Ramos (cell line): ENCODE data around the gene ZBTB4.
"Not testable (repeated sequence)": the region's sequence is repeated elsewhere in the genome, so short reads cannot be mapped to it uniquely, and the experiment has no call there.

Source experiments
- in situ Hi-C: fragments of 300-500 bp; cut with MboI; formaldehyde crosslinking; loops from one replicate; pipeline ENCODE4 v1.14.3; 2022; ENCODE audit warnings: low sequenced_read_pairs; ENCODE audit not compliant: unreplicated experiment

ZBTB4 gene

DNA sequence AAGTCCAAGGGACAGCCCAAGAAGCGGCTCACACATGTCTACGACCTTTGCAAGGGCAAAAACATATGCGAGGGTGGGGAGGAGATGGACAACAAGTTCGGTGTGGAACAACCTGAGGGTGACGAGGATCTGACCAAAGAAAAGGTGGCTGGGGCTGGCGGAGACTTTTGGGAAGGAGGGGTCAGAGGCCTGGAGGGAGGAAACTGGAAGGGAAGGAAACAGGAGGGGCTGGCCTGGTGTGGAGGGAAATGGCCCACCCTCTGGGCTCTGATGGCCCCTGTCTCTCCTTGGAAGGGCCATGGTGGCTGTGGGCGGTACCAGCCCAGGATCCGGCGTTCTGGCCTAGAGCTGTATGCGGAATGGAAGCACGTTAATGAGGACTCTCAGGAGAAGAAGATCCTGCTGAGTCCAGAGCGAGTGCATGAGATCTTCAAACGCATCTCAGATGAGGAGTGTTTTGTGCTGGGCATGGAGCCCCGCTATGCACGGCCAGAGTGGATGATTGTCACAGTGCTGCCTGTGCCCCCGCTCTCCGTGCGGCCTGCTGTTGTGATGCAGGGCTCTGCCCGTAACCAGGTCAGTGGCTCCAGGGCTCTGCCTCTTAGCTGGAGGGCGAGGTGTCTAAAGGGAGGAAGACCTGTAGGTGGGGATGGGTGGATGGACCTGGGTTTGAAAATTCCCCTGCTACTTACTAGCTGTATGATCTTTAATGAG is 17.2 kb upstream of the ZBTB4 start:
- in situ Hi-C loops: no loop called here

DNA sequence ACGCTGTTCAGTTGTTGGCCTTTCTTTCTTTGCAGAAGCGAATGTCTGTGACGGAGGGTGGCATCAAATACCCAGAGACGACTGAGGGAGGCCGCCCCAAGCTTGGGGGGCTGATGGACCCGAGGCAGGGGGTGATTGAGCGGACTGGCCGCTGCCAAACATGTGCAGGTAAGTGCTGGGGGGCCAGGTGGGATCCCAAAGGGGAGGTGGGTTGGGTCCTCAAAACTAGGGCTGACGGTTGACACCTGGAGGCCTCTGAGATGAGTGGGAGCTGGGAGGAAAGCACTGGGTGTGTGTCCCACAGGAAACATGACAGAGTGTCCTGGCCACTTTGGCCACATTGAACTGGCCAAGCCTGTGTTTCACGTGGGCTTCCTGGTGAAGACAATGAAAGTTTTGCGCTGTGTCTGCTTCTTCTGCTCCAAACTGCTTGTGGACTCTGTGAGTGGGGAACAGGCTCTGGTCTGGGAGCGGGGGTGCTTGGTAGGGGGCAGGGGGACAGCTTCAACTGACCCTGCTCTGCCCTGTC is 16.5 kb upstream of the ZBTB4 start:
- in situ Hi-C loops: no loop called here

GRCh38 chr17:7493941-7494340 is 14.5 kb upstream of the ZBTB4 start:
- in situ Hi-C loops: no loop called here

DNA sequence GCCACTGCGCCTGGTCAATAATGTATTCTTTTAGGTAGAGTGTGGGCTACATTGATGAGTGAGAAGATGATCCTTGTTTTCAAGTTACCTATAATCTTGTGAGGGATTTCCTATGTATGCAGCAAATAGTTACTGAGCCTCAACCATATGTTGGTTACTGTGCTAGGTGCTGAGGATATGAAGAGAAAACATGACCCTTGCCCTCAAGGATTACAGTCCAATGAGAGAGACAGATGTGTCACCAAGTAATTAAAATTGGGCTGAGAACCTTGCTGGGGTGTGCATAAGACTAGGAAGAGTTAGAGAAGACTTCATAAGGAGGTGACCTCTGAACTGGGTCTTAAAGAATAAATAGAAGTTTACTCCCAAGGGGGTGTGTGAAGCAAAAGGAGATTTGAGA is 12.2 kb upstream of the ZBTB4 start:
- in situ Hi-C loops: no loop called here

GRCh38 chr17:7490144-7490543 is 10.7 kb upstream of the ZBTB4 start:
- in situ Hi-C loops: no loop called here

DNA sequence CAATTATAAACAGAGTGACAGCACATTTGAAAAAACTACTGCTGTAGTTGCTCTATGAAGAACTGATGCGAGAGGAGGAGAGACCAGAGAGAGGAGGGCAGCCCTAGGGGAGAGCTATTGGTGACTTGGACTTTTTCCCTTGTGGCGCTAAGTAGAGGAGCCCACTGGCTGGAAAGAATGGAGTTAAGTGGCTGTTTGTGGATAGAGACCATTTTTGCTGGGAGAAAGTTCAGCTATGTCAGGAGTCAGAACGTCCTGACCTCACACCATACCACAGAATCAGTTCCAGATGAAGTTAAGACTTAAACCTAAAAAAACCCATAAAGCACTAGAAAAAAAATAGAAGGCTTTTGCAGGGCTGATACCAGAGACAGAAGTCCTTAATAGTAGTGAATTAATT is 6.8 kb upstream of the ZBTB4 start:
- in situ Hi-C loops: no loop called here

GRCh38 chr17:7484919-7485377 is 5.5 kb upstream of the ZBTB4 start:
- in situ Hi-C loops: no loop called here

DNA sequence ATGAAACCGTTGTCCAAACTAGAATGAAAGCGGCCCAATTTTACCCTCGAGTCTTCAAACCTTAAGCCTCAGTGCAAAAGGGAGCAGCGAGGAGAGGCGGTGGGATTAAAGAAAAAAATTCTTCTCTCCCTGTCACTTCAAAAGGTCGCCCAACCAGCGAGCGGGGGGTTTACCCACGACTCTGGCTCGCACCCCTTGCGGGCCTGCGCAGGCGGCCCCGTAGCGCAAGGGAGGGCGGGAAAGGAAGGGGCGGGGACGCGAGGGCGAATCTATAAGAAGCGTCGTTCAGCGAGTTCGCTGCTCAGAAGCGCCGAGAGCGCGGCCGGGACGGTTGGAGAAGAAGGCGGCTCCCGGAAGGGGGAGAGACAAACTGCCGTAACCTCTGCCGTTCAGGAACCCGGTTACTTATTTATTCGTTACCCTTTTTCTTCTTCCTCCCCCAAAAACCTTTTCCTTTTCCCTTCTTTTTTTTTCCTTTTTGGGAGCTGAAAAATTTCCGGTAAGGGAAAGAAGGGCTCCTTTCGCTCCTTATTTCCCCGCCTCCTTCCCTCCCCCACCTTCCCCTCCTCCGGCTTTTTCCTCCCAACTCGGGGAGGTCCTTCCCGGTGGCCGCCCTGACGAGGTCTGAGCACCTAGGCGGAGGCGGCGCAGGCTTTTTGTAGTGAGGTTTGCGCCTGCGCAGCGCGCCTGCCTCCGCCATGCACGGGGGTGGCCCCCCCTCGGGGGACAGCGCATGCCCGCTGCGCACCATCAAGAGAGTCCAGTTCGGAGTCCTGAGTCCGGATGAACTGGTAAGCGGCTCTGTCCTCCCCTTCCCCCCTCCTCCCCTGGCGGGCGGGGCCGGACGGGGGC is 4.9 kb upstream of the ZBTB4 start, which contains the start of gene POLR2A:
POLR2A (plus strand) TSS at position 300 of the 852 bp plus-strand sequence.
- in situ Hi-C loops: no loop called here

DNA sequence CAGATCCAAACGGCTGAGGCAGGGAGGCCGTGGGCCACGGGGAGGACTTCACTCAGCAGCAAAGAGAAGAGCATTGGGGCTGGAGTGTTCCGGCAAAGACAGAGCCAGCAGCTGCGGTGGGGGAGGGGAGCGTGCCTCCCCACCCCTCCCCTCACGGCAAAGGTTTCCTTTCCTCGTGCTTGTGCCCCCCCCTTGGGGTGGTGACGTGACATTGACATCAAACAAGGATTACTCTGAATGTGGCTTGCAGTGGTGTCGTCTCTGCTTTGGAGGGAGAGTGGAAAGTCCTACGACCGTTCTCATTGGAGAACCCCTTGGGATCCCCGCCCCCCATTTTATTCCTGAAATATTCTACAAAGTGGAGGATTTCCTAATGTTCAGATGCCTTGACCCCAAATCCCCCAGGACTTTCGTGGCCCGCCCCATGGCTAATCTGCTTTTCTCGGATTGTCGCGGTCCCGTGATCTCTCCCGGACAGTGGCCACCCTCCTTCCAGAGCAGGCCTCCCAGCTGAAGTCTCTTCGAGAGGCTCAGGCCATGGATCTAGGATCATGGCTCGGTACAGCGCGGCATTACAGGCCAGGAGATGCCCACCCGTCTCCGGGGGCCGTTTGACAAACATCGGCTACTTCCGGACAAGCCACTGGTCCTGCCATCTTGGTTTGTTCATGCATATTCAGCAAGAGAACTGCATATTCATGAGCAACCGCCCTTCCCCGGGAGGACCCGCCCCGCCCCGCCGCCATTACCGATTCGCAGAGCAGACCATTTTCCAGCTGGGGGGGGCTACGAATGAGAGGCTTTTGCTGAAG is 4.0 kb upstream of the ZBTB4 start:
- in situ Hi-C loops: no loop called here

- in situ Hi-C loops: not testable (repeated sequence)
Observed at GRCh38 chr17:7482742-7483088, 3.3 kb upstream of the ZBTB4 start.

DNA sequence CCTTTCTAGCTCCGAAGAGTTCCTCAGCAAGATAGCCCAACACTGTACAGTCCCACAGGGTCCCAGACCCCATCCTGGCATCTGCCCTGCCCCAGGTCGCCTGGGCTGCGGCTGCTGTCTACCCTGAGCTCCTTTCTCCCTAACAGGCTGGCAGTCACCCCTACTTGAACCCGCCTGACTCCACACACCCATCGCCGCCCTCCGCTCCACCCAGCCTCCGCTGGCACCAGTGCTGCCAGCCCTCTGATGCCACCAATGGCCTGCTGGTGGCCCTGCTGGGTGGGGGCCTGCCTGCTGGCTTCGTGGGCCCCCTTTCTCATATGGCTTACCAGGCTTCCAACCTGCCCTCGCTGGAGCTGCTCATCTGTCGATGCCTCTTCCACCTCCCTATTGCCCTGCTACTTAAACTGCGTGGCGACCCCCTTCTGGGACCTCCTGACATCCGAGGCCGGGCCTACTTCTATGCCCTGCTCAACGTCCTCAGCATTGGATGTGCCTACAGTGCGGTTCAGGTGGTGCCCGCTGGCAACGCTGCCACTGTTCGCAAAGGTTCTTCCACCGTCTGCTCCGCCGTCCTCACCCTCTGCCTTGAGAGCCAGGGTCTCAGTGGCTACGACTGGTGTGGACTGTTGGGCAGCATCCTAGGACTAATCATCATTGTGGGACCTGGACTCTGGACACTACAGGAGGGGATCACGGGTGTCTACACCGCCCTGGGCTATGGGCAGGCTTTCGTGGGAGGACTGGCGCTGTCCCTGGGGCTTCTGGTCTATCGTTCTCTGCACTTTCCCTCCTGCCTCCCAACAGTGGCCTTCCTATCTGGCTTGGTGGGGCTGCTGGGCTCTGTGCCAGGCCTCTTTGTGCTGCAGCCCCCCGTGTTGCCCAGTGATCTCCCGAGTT is 2.7 kb upstream of the ZBTB4 start:
- in situ Hi-C loops: not testable (repeated sequence)

DNA sequence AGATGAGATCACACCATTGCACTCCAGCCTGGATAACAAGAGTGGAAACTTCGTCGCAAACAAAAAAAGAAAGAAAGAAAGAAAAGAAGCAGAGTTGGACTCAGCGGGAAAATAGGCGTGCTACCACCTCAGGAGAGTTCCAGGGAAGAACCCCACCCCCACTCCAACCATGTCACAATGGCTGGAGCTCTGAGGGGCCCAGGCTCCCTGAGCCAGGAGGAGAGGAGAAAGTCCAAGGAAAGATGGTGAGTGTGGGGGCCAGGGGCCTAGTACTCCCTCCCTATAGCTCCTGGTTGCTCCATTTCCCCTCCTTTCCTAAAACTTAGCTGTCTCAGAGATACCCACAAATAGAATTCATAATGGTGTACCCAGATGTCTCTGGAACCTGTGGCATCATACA is 1.8 kb upstream of the ZBTB4 start, which contains the start of gene SLC35G6:
SLC35G6 (plus strand) TSS at position 172 of the 400 bp plus-strand sequence; CDS start at position 243, 71 bp downstream.
- in situ Hi-C loops: not testable (repeated sequence)

- in situ Hi-C loops: no loop called here
Observed at GRCh38 chr17:7480089-7480384, 606 bp upstream of the ZBTB4 start.

DNA sequence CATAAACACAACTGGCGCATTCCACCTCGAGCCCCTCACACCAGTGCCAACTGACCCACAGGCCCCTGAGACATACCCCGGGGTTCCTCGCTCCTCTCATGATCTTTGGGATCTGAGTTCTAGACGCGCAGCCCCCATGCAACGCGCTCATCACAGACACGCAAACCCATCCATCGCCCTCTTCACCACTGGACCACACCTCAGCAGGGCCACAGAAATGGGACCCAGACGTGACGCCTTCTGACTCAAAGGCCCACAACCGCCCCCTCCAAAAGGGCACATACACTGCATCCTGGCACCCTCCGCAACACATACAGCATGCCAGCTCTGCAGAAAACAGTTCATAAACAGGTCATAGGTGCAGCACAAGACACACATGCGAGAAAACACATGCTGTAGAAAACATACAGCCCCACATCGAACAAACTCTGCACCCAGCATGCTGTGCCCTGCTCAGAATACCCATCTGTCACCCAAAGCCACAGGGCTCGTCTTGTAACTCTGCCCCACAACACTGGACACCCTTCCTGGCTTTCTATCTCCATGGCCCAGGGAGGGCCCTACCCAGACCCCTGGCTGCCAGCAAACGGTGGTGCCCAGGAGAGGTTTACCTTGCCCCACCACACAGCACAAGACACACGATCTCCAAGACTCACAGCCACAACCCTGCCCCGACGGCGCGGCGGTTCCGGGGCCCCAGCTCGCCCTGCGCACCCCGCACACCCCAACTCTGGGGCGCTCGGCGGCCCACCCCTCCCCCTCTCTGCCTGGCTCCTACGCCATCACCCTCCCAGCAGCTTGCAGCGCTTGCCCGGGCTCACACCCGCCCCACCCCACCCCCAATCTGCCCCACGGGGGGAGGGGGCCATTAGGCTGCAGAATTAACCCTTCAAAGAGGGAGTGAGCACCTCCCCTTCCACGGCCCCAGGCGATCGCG is 887 bp downstream of the ZBTB4 start:
- in situ Hi-C loops: no loop called here

- in situ Hi-C loops: no loop called here
Observed at GRCh38 chr17:7477392-7478275, 1.8 kb downstream of the ZBTB4 start.

DNA sequence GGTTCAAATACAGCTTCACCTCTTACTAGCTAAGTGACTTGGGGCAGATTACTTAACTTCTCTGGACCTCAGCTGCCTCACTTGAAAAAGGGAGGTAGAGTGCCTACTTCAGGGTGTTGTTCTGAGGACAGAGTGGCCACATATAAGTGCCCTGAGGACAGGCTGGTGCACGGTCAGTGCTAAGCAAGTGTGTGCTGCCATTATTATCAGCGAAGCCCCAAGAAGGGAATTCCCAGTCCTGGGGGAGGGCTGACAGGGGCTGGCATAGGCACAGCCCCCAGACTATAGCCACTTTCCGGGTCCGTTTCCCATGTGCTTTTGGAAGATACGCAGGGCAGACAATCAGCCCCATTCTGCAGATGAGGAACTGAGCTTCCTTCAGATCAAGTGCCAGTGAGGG is 2.5 kb downstream of the ZBTB4 start:
- in situ Hi-C loops: no loop called here

DNA sequence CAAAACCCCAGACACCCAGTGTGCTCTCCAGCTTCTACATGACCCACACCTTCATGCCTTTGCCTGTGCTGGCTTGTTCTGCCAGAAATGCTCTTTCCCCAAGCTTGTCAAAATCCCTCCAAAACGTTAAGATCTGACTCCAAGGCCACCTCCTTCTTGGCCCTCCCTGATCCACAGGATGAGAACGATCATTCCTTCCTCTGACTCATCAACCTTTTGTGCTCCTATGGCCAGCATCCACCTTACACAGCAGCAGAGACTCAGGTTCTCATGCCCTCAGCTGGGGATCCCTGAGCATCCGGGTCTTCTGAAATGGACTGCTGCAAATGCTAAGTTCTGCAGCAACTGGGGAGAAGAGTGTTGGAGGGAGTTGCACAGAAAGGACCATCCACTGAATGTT is 2.9 kb downstream of the ZBTB4 start:
- in situ Hi-C loops: no loop called here
